GM20000 (cell line): ENCODE measurements around the gene FITM2.
"Not testable (repeated sequence)": the region's sequence is repeated elsewhere in the genome, so short reads cannot be mapped to it uniquely, and the experiment has no call there.

Experiments used
- DNase-seq: peaks from one replicate; pipeline ENCODE4 v3.0.0; 2012; ENCODE audit warnings: low spot score
- CTCF ChIP-seq: IDR thresholded peaks from 2 replicates; pipeline ENCODE4 v1.5.1; 2012; ENCODE audit warnings: mild to moderate bottlenecking, control low read depth; ENCODE audit errors: extremely low read depth, missing control alignments

Gene FITM2

GRCh38 chr20:44334306-44334705, 23.3 kb upstream of the FITM2 start:
- no peak for DNase-seq
- no peak for TF ChIP-seq CTCF

DNA sequence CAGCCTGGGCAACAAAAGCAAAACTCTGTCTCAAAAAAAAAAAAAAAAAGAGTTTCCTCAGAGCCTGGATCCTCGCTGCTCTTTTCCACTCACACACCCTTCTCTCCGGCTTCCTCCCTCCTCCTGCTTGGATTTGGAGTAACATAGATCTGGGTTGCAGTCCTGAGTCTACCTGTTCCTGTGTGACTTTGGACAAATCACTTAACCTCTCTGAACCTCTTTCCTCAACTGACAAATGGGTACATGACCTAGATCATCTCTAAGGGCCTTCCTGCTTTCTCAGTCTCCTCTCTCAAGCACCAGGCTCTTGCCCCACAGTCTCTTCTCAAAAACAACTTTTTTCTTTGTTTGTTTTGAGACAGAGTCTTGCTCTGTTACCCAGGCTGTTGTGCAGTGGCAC, 20.2 kb upstream of the FITM2 start:
- no peak for DNase-seq
- no peak for TF ChIP-seq CTCF

DNA sequence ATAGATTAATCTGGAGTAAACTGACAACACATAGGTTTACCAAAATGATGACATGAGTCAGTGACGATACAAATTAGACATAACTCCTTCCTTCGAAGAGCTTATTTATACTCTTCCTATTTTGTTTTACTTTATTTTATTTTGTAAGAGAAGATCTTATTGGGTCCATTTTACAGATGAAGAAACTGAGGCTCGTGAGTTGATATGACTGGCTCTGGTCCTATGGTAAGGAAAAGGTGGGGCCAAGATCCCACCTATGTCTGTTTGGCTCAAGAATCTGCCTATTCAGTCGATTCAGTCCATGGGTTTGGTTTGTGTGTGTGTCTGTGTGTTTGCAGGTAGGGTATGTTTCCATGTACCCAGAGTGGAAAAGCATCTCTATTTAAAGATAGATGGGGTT, 17.4 kb upstream of the FITM2 start:
- TF ChIP-seq CTCF = no peak
- DNase-seq = no peak

DNA sequence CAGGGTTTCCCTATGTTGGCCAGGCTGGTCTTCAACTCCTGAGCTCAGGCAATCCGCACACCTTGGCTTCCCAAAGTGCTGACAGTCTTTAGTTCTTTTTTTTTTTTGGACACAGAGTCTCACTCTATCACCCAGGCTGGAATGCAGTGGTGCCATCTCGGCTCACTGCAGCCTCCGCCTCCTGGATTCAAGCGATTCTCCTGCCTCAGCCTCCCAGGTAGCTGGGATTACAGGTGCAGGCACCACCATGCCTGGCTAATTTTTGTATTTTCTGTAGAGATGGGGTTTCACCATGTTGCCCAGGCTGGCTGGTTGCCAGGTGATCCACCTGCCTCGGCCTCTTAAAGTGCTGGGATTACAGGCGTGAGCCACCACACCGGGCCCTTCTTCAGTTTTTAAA, 16.7 kb upstream of the FITM2 start:
- not testable (repeated sequence) for DNase-seq

- TF ChIP-seq CTCF = no peak
- DNase-seq = no peak
Observed at GRCh38 chr20:44326391-44327159, 15.6 kb upstream of the FITM2 start.

DNA sequence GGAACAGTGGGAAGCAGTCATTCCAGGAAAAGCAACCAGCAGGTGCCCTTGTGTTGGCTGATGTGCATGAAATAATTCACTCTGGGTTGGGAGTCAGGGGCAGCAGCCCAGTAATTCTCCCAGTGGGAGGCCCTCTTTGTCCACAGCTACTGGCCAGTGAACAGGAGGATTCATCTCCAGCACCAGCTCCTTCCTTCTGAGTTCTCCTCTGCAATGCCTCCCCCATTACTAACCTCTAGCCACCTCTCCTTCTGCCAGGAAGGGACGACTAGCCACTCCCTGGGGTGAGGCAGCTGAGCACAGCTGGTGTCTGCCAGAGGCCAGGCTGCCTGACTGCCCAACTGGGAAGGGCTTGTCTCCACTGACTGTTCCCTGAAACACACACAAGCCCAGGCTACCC, 13.3 kb upstream of the FITM2 start:
- DNase-seq = no peak
- no peak for TF ChIP-seq CTCF

GRCh38 chr20:44319839-44320422, 8.9 kb upstream of the FITM2 start:
- DNase-seq = no peak

More at GRCh38 chr20:44319839-44320422, 8.9 kb upstream of the FITM2 start:
- TF ChIP-seq CTCF = no peak
